ENCODE measurements around the gene SLC23A2. TPM values are rescaled to one million over a fixed set of nuclear protein-coding genes. Genes with fewer than 3 reads are reported as not detected.

The SLC23A2 gene
- total RNA-seq, 2 experiments from 2014 or later, result 18.6 to 20.3 TPM

GRCh38 chr20:4817230-4817671 lies 184.1 kb downstream of the SLC23A2 start:
- Mint-ChIP-seq H3K27me3 (no peaks in the 10 kb centered on the region), H3K36me3 (peaks cover 48% of the 10 kb centered on the region), H3K4me1 (peaks cover 55% of the 10 kb centered on the region), H3K9me3 (no peaks in the 10 kb centered on the region), H3K4me3 (no peak overlapping the region), H3K27ac (no peak overlapping the region)
- POLR2A ChIA-PET, result no interaction called here
- DNase-seq (no peak), ATAC-seq (ENCODE audit: low read depth) (no peak)

DNA sequence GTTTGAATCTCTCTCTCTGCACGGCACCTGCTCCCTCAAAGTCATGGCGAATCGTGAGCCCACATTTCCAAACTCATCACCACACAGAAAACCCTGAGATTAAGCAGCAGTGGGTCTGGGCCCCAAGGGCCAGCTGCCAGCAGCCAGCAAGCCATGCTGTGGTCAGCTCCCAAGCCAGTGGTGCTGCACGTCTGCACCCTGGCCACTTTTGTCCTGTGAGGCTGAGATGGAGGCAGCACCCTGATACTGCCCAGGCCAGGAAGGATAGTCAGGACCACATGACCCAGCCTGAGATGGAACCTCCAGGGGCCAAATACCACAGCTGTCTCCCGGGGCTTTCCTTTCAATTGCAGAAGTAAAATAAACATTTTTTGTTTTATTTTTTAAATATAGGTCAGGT lies 185.7 kb downstream of the SLC23A2 start:
- H3K4me1 Mint-ChIP-seq, result peaks cover 55% of the 10 kb centered on the region

DNA sequence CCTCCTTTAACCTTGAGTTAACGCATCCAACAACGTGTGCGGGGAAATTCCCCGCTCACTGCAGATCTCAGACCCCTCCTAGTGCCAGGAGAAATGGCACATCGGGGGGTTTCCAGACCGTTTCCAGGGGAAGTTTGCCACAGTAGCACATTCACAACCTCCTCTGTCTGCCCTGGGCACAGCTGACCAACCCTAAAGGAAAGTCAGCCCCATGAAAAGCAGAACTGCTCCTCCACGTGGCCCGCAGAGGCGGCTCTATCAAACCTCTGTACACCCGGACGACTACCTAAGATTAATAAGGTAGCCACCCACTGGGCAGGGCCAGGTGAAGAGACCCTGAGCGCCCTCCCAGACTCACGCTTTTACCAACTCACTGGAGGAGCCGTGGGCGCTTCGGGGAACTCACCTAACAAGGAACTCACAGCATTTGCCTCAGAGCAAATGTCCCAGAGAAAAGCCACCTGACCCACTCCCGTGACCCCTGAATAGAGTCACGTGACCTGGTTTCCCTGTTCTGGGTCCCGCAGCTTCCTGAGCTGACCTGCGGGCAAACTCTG lies 186.5 kb downstream of the SLC23A2 start:
- Mint-ChIP-seq H3K36me3 (peaks cover 36% of the 10 kb centered on the region), H3K27me3 (no peaks in the 10 kb centered on the region), H3K27ac (peak overlapping the region; percentile 99), H3K4me1 (peaks cover 58% of the 10 kb centered on the region), H3K4me3 (peak overlapping the region; percentile 95), H3K9me3 (no peaks in the 10 kb centered on the region)
- DNase-seq, result peak; percentile 72
- POLR2A ChIA-PET, result interaction anchor here (0.7 to 1.7 kb wide), 11 partner anchors 17 to 305 kb away, joined by 3 to 10 read pairs (median 3); partner anchors contain the start of gene PCNA
- ATAC-seq (ENCODE audit: low read depth), result peak; percentile 42

More for the DNA sequence above, 185.7 kb downstream of the SLC23A2 start:
- Mint-ChIP-seq H3K9me3 (no peaks in the 10 kb centered on the region), H3K27ac (peak overlapping the region; percentile 99), H3K27me3 (no peaks in the 10 kb centered on the region), H3K4me3 (peak overlapping the region; percentile 95), H3K36me3 (peaks cover 37% of the 10 kb centered on the region)
- DNase-seq (no peak), ATAC-seq (ENCODE audit: low read depth) (no peak)
- POLR2A ChIA-PET, result interaction anchor here (0.9 kb wide), 1 partner anchor 272 kb away, joined by 4 read pairs; no protein-coding TSS in a partner anchor

- H3K9me3 Mint-ChIP-seq, result no peaks in the 10 kb centered on the region
- H3K36me3 Mint-ChIP-seq, result peaks cover 37% of the 10 kb centered on the region
- POLR2A ChIA-PET, result interaction anchor here (0.5 to 1.7 kb wide), 15 partner anchors 10 to 306 kb away, joined by 3 to 10 read pairs (median 3); partner anchors contain the start of gene PCNA
Measured at GRCh38 chr20:4813863-4814695, 187.2 kb downstream of the SLC23A2 start.

GRCh38 chr20:4813076-4813862 lies 188.0 kb downstream of the SLC23A2 start:
- POLR2A ChIA-PET, result interaction anchor here (0.5 to 2.7 kb wide), 16 partner anchors 9 to 799 kb away, joined by 3 to 10 read pairs (median 4); partner anchors contain the start of genes CDS2 and PCNA
- ATAC-seq (ENCODE audit: low read depth), result no peak
- Mint-ChIP-seq H3K27ac (peak overlapping the region; percentile 99), H3K27me3 (no peaks in the 10 kb centered on the region), H3K4me3 (peak overlapping the region; percentile 95), H3K36me3 (peaks cover 32% of the 10 kb centered on the region), H3K4me1 (peaks cover 66% of the 10 kb centered on the region), H3K9me3 (no peaks in the 10 kb centered on the region)
- DNase-seq, result peak; percentile 40

More at GRCh38 chr20:4813863-4814695, 187.2 kb downstream of the SLC23A2 start:
- peaks cover 65% of the 10 kb centered on the region for H3K4me1 Mint-ChIP-seq
- H3K27me3 Mint-ChIP-seq, result no peaks in the 10 kb centered on the region
- peak overlapping the region; percentile 99 for H3K27ac Mint-ChIP-seq
- DNase-seq (peak; percentile 58), ATAC-seq (ENCODE audit: low read depth) (peak; percentile 77)
- H3K4me3 Mint-ChIP-seq, result peak overlapping the region; percentile 95

DNA sequence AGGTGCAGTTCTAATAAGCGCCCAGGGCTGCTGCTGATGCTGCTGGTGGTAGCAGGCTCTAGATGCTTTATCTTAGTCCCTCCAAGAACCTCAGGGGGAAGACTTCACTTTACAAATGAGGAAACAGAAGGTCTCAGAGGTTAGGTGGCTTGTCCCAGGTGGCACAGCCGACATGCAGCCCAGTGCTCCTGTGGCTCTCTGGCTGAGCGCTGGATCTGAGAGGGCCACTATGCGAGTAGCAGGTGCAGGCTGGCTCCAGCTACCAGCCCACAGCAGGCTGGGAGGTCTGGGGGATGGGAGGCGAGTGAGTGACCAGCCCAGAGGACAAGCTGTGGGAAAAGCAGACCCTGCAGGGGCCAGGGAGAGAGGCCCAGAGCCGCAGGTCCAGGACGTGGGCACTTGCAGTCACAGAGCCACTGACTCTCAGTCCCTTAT lies 188.7 kb downstream of the SLC23A2 start:
- ATAC-seq (ENCODE audit: low read depth) (no peak), DNase-seq (peak; percentile 50)
- H3K9me3 Mint-ChIP-seq, result no peaks in the 10 kb centered on the region
- H3K27me3 Mint-ChIP-seq, result no peaks in the 10 kb centered on the region
- H3K4me1 Mint-ChIP-seq, result peaks cover 68% of the 10 kb centered on the region
- peak overlapping the region; percentile 99 for H3K27ac Mint-ChIP-seq
- peaks cover 32% of the 10 kb centered on the region for H3K36me3 Mint-ChIP-seq
- peak overlapping the region; percentile 95 for H3K4me3 Mint-ChIP-seq
- POLR2A ChIA-PET, result interaction anchor here (0.6 to 2.7 kb wide), 5 partner anchors 13 to 314 kb away, joined by 3 to 8 read pairs (median 4); partner anchors contain the start of genes CDS2 and PCNA

- H3K9me3 Mint-ChIP-seq, result no peaks in the 10 kb centered on the region
- H3K4me3 Mint-ChIP-seq, result peak overlapping the region; percentile 95
- H3K27ac Mint-ChIP-seq, result peak overlapping the region; percentile 99
- H3K4me1 Mint-ChIP-seq, result peaks cover 65% of the 10 kb centered on the region
- peaks cover 30% of the 10 kb centered on the region for H3K36me3 Mint-ChIP-seq
- POLR2A ChIA-PET, result interaction anchor here (0.6 to 2.7 kb wide), 9 partner anchors 16 to 315 kb away, joined by 3 to 8 read pairs (median 4); partner anchors contain the start of genes CDS2 and PCNA
- DNase-seq (no peak), ATAC-seq (ENCODE audit: low read depth) (no peak)
- no peaks in the 10 kb centered on the region for H3K27me3 Mint-ChIP-seq
Measured at GRCh38 chr20:4812216-4812615, 189.1 kb downstream of the SLC23A2 start.

DNA sequence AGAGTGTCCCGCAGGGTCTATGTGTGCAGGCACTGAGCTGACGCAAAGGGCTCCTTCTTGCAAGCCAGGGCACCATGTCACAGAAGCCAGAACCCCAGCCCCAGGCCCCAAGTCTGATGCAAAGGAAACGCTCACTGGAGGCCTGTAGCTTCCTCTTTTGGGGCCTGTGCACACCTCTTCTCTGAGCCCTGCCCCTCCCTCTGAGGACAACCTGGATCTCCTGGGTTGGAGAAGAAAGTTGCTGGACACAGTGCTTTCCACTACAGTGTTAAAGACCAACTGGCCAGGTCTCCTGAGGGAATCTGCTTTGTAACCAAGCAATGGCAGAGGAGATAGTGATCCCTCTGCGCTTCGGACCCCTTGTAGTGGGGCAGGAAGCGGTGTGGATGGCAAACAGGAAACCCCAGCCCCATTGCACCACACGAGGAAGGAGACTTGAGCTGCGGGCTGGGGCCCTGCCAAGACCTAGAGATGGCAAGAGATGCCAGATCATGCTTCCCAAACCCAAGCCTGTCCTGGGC lies 189.6 kb downstream of the SLC23A2 start:
- H3K27me3 Mint-ChIP-seq, result no peaks in the 10 kb centered on the region
- H3K4me1 Mint-ChIP-seq, result peaks cover 66% of the 10 kb centered on the region
- ATAC-seq (ENCODE audit: low read depth) (peak; percentile 52), DNase-seq (peak; percentile 72)
- POLR2A ChIA-PET, result interaction anchor here (0.6 to 2.7 kb wide), 11 partner anchors 12 to 315 kb away, joined by 3 to 8 read pairs (median 4); partner anchors contain the start of genes CDS2 and PCNA
- peaks cover 30% of the 10 kb centered on the region for H3K36me3 Mint-ChIP-seq
- H3K4me3 Mint-ChIP-seq, result peak overlapping the region; percentile 95
- no peaks in the 10 kb centered on the region for H3K9me3 Mint-ChIP-seq
- H3K27ac Mint-ChIP-seq, result peak overlapping the region; percentile 99

- POLR2A ChIA-PET, result interaction anchor here (0.6 to 2.7 kb wide), 9 partner anchors 11 to 315 kb away, joined by 3 to 8 read pairs (median 4); partner anchors contain the start of genes CDS2 and PCNA
- peaks cover 30% of the 10 kb centered on the region for H3K36me3 Mint-ChIP-seq
- no peak for DNase-seq
- no peaks in the 10 kb centered on the region for H3K9me3 Mint-ChIP-seq
- no peak for ATAC-seq (ENCODE audit: low read depth)
- H3K4me3 Mint-ChIP-seq, result peak overlapping the region; percentile 95
- H3K27me3 Mint-ChIP-seq, result no peaks in the 10 kb centered on the region
- H3K27ac Mint-ChIP-seq, result peak overlapping the region; percentile 99
- peaks cover 65% of the 10 kb centered on the region for H3K4me1 Mint-ChIP-seq
Measured at GRCh38 chr20:4811257-4811656, 190.1 kb downstream of the SLC23A2 start.

- Mint-ChIP-seq H3K4me1 (peaks cover 61% of the 10 kb centered on the region), H3K9me3 (no peaks in the 10 kb centered on the region), H3K27ac (peak overlapping the region; percentile 99), H3K27me3 (no peaks in the 10 kb centered on the region), H3K36me3 (peaks cover 29% of the 10 kb centered on the region), H3K4me3 (peak overlapping the region; percentile 95)
- POLR2A ChIA-PET, result interaction anchor here (1.6 to 2.7 kb wide), 2 partner anchors 14 to 309 kb away, joined by 4 to 8 read pairs; partner anchors contain the start of gene PCNA
- no peak for ATAC-seq (ENCODE audit: low read depth)
- DNase-seq, result no peak
Measured at GRCh38 chr20:4810426-4811019, 190.8 kb downstream of the SLC23A2 start.

- no peak for DNase-seq
- no peaks in the 10 kb centered on the region for H3K27me3 Mint-ChIP-seq
- peaks cover 26% of the 10 kb centered on the region for H3K36me3 Mint-ChIP-seq
- ATAC-seq (ENCODE audit: low read depth), result no peak
- H3K4me3 Mint-ChIP-seq, result no peak overlapping the region
- peaks cover 53% of the 10 kb centered on the region for H3K4me1 Mint-ChIP-seq
- H3K9me3 Mint-ChIP-seq, result no peaks in the 10 kb centered on the region
- POLR2A ChIA-PET, result interaction anchor here (0.6 to 1.1 kb wide), 2 partner anchors 13 to 255 kb away, joined by 3 read pairs; no protein-coding TSS in a partner anchor
- H3K27ac Mint-ChIP-seq, result peak overlapping the region; percentile 41
Measured at GRCh38 chr20:4809707-4810106, 191.6 kb downstream of the SLC23A2 start.

DNA sequence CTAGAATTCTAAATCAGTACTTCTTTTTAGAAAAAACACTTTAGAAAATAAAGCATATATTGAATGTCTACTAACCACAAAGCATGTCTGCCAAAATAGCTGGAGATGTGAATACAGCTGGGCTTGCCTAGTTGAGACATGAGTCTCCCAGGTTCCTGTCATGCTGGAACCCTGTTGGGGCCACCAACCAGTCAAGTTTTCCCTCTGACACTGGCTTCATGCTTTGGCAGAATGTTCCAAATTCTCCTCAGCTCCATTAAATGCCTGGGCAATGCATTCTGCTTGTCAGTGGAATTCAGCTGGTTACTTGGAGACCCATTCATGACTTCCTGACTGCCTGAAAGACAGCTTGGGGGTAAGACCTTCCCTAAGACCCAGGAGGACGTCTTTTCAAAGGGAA lies 192.4 kb downstream of the SLC23A2 start:
- no peak for DNase-seq
- Mint-ChIP-seq H3K36me3 (peaks cover 25% of the 10 kb centered on the region), H3K9me3 (no peaks in the 10 kb centered on the region), H3K27ac (peak overlapping the region; percentile 41), H3K4me1 (peaks cover 47% of the 10 kb centered on the region), H3K4me3 (no peak overlapping the region), H3K27me3 (no peaks in the 10 kb centered on the region)
- POLR2A ChIA-PET, result interaction anchor here (1.1 to 1.2 kb wide), 2 partner anchors 12 to 165 kb away, joined by 3 read pairs; no protein-coding TSS in a partner anchor
- ATAC-seq (ENCODE audit: low read depth), result no peak
